ENCODE data around the gene TAS2R14.

The TAS2R14 gene, protein sequence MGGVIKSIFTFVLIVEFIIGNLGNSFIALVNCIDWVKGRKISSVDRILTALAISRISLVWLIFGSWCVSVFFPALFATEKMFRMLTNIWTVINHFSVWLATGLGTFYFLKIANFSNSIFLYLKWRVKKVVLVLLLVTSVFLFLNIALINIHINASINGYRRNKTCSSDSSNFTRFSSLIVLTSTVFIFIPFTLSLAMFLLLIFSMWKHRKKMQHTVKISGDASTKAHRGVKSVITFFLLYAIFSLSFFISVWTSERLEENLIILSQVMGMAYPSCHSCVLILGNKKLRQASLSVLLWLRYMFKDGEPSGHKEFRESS

DNA sequence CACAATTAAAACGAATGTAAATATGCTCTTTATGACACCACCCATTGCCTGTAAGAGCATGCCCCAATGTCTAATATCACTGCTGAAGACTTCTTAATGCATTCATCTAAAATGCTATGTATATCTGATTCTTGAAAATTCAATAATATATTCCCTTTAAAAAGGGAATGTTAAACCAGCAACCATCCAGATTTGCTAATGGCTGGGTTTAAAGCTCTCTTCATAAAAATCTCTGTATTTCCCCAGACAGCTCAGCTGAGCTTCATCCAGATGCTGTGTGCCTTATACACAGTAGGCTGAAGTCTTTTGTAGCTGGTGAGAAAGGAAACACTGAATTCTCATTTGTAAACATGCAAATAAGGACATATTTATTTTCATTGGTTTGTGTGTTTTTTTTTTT is at the start of gene TAS2R14:
Gene TAS2R14 (minus strand): TSS at position 101 of the 400 bp plus-strand sequence. CDS start 56 bp downstream, at position 45.
- FAIRE-seq (no peak), DNase-seq (ENCODE audit: insufficient read length, low spot score) (no peak)

DNA sequence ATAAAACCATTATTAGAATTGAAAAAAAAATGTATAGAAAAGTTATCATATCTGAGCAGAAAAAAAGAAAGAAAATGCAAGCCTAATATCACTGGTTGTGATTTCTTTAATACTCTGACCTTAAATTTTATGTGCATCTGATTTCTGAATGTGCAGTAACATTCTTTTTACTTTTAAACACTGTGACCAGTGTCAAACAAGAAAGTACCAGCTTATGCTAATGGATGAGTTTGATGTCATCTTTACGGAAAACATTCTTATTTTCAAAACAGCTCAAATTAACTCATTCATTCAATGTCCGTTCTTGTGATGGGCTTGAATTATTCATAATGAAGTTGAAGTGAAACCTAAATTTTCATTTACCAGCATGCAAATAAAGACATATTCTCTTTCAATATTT is 47.7 kb upstream of the TAS2R14 start, which contains the start of gene TAS2R50:
Gene TAS2R50 (minus strand): TSS at position 101 of the 400 bp plus-strand sequence. CDS start 52 bp downstream, at position 49.
- no peak for FAIRE-seq
- no peak for DNase-seq (ENCODE audit: insufficient read length, low spot score)

DNA sequence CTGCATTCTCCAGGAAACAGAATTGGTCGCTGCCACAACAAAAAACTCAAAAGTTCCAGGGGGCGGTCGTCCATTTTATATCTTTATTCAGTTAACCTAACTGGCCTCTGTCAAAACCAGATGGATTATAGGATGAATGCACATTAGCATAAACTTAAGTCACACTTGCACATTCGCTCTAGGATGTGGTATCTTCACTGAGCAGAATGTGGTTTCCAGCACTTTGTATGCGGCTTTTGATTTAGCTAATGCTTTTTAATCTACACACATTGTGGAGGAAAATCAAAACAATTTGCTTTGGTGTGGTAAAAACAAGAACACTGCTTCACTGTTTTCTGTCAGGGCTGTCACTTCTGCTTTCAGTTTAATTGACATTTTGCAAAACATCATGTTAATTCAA is 43.2 kb upstream of the TAS2R14 start:
- FAIRE-seq (no peak), DNase-seq (ENCODE audit: insufficient read length, low spot score) (no peak)

DNA sequence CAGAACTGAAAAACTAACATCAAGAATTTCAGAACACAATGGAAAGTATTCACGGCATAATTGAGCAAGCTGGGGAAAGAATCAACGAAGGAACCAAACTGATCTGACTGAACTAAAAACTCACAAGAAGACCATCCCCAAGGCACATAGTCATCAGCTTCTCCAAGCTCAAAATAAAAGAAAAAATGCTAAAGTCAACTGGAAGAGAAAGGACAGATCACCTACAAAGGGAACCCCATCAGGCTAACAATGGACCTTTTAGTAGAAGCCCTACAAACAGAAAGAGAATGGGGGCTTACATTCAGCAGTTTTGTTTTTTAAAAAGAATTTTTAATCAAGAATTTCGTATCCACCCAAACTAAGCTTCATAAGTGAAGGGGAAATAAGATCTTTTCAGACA is 35.9 kb upstream of the TAS2R14 start:
- FAIRE-seq (no peak), DNase-seq (ENCODE audit: insufficient read length, low spot score) (no peak)

DNA sequence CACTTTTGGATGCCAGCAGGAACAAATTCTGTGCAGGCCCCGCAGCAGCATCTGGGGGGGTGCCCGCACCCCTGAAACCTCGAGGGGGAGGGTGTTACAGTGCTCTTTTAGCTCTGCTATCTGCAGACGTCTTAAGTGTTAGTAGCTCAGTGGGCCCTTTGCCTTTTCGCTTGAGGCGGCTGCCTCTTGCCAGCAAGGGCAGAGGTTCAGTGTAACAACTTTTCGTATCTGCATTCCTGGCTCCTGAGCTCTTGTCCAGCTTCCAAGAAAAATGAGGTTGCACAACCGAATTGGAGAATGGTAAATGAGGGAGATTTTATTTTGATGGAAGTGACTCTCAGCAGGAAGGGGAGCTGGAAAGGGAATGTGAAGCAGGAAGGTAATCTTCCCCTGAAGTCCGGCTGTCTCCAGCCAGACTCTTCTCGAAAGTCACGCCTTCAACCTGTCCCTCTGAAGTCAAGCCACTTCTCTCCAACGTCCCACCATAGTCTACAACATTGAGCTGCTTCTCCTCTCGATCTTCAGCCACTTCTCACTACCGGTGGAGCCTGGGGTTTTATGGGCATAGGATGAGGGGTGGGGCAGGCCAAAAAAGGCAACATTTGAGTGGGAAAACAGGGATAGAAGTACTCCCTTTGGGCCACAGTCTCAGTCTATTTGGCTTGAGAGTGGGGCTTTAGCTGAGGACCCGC is 29.8 kb upstream of the TAS2R14 start:
- DNase-seq (ENCODE audit: insufficient read length, low spot score) (peak; percentile 36), FAIRE-seq (peak; percentile 46)

DNA sequence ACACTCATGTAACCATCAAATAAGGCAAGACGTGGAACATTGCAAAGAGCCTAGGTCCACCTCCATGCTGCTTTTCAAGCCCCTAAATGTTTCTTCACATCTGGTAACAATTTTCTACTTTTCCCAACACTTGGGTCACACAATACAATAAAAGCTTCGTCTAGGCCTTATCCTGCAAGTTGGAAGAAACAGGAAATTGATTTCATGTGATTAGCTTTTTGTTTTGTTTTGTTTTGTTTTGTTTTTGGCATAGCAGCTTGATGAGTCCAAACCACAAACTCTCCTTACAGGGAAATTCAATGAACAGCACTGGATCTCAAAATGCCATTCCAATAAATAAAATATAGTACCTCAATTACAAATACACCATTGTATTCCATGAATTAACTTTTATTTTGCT is 28.3 kb upstream of the TAS2R14 start:
- peak; percentile 32 for DNase-seq (ENCODE audit: insufficient read length, low spot score)
- no peak for FAIRE-seq

DNA sequence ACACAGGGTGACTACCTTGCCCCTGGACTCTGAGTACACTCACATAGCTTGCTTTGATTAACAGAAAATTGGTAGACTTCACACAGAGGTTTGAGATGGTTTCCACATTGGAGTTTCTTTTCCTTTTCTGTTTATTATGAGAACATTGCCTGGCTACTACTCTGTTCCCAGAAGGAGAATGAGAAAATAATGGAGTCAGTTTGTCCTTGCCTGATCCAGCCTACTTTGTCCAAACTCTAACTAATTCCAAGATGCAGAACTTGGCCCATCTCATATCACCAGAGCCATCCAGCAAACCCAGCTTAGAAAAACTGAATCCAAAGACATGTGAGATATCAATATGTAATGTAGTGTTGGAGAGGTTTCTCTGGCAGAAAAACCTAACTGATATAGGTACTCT is 27.3 kb upstream of the TAS2R14 start:
- FAIRE-seq (no peak), DNase-seq (ENCODE audit: insufficient read length, low spot score) (no peak)

DNA sequence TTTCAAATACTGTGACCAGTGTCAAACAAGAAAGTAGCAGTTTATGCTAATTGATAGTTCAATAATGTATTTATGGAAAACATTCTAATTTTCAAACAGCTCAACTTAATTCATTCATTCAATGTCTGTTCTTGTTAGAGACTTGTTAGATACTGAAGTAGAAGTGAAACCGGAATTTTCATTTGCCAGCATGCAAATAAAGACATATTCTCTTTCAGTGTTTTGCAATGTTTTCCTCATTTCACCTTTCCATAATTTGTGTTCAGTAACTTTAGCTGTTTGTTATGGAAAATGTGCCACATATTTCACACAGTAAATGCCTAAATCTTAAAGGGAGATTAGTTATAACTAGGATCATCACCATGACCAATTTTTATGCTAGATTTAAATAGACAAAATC is 26.4 kb upstream of the TAS2R14 start:
- no peak for DNase-seq (ENCODE audit: insufficient read length, low spot score)
- FAIRE-seq = no peak

DNA sequence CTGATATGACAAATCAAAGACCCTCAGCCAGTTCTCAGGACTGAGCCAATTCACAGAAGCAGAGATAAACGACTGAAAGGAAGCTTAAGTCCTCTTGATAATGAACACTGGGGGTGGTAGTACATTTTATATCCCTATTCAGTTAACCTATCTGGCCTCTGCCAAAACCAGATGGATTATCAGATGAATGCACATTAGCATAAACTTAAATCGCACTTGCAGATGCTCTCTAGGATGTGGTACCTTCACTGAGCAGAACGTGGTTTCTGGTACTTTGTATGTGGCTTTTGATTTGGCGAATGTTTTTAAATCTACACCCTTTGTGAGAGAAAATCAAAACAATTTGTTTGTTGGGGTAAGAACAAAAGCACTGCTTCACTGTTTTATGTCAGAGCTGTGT is 21.1 kb upstream of the TAS2R14 start:
- DNase-seq (ENCODE audit: insufficient read length, low spot score) (no peak), FAIRE-seq (no peak)

DNA sequence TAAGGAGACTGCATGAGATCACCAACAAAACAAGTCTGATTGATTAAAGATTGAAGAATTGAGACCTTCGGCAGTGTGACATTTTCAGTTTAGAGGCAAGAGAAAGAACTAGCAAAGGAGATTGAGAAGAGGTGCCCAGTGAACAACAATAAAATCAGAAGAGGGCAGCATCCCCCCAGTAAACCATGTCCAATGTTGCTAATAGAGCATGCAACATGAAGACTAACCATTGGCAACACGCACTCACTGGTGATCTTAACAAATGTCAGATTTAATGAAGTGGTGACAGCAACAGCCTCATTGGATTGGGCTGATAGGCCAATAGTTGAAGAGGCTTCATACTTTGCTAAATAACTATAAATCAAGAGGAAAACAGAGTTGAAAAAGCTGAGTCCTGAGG is 20.7 kb upstream of the TAS2R14 start:
- peak; percentile 28 for FAIRE-seq
- DNase-seq (ENCODE audit: insufficient read length, low spot score) = no peak

DNA sequence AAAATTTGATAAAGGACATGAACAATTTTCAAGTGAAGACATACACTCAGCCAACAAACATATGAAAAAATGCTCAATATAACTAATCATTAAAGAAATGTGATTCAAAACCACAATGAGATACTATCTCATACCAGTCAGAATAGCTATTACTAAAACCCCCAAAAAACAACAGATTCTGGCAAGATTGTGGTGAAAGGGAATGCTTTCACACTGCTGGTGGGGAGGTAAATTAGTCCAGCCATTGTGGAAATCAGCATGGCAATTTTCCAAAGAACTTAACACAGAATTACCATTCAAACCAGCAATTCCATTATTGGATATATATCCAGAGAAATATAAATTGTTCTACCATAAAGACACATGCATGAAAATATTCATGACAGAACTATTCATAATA is 18.7 kb upstream of the TAS2R14 start:
- DNase-seq (ENCODE audit: insufficient read length, low spot score) = no peak
- FAIRE-seq = no peak

DNA sequence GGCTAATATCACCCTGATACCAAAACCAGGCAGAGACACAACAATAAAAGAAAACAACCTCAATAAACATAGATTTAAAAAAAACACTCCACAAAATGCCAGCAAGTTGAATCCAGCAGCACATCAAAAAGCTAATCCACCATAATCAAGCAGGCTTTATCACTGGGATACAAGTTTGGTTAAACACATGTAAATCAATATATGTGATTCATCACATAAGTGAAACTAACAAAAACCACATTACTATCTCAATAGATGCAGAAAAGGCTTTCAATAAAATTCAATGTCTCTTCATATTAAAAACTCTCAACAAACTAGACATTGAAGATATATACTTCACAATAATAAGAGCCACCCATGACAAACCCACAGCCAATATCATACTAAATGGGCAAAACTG is 17.0 kb upstream of the TAS2R14 start:
- FAIRE-seq (no peak), DNase-seq (ENCODE audit: insufficient read length, low spot score) (no peak)

DNA sequence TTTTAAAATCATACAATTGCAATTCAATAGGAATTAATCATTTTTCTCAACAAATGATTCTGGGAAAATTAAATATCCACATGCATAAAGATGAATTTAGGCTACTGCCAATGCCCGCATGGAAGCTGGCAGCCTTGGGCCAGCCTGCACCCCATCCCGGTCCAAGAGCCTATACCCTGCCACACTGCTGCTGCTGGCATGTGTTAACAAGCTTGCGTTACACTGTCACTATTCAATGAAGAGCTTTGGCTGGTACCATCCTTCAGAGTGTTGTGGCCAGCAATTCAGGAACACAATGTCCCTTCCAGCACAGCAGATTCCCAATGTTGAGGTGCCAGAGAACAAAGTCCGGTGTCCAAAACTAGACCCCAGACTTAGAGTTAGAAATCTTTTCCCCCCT is 13.6 kb upstream of the TAS2R14 start:
- FAIRE-seq = no peak
- no peak for DNase-seq (ENCODE audit: insufficient read length, low spot score)

DNA sequence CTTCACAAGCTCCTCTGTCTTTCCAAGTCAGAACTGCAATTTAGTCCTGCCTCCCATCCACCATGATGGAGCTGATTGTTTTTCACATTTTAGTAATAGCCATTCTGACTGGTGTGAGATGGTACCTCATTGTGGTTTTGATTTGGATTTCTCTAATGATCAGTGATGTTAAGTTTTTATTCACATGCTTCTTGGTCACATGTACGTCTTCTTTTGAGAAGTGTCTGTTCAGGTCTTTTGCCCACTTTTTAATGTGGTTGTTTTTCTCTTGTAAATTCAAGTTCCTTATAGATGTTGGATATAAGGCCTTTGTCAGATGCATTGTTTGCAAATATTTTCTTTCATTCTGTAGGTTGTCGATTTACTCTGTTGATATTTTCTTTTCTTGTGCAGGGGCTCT is 4.1 kb upstream of the TAS2R14 start:
- FAIRE-seq (no peak), DNase-seq (ENCODE audit: insufficient read length, low spot score) (no peak)

DNA sequence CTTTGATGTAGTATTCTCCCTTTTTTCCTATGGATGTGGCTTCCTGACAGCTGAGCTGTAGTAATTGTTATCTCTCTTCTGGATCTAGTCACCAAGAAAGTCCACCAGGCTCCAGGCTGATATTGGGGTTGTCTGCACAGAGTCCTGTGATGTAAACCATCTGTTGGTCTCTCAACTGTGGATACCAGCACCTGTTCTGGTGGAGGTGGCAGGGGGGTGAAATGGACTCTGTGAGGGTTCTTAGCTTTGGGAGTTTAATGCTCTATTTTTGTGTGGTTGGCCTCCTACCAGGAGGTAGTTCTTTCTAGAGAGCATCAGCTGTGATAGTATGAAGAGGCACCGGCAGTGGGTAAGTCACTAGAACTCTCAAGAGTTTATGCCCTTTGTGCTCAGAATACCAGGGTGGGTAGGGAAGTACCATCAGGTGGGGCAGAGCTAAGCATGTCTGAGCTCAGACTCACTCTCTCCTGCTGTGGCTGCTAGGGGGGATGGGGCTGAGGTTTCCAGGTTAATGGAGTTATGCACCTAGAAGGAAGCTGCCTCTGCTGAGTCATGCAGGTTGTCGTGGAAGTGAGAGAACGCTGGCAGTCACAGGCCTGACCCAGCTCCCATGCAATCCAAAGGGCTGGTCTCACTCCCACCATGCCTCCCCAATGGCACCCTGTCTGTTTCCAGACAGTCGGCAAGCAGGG is 3.0 kb upstream of the TAS2R14 start:
- FAIRE-seq (no peak), DNase-seq (ENCODE audit: insufficient read length, low spot score) (no peak)

DNA sequence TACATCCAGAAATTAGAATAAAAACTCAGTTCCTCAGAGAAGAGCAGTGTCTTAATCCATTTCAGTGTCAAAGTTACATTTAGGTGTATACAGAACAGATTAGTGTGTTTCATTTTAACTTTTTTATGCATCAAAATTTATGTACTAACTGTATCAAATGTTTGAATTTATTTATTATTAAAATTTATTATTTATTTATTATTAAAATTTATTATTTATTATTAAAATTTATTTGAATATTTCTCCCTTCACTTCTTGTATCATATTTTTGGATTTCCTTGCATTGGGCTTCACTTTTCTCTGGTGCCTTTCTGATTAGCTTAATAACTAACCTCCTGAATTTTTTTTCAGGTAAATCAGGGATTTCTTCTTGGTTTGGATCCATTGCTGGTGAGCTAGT is 2.3 kb upstream of the TAS2R14 start:
- FAIRE-seq (no peak), DNase-seq (ENCODE audit: insufficient read length, low spot score) (no peak)

DNA sequence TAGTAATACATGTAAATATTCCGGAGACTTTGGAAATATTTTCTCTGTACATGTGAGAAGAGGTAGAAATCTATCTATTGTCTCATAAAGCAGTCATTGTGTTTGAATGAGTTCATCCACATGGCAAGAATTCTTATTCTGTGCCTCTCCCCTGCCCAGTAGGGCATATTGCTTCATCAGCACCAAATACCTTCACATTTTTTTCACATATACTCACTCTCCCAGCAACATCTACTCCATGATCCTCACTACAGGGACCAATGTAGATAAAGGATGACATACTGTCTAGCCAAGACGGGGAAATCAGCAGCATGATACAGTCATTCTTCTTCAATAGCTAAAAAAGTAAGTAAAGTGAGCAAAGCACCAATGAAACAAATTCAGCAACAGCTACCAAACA is 1.3 kb upstream of the TAS2R14 start:
- DNase-seq (ENCODE audit: insufficient read length, low spot score) (peak; percentile 17), FAIRE-seq (peak; percentile 23)

DNA sequence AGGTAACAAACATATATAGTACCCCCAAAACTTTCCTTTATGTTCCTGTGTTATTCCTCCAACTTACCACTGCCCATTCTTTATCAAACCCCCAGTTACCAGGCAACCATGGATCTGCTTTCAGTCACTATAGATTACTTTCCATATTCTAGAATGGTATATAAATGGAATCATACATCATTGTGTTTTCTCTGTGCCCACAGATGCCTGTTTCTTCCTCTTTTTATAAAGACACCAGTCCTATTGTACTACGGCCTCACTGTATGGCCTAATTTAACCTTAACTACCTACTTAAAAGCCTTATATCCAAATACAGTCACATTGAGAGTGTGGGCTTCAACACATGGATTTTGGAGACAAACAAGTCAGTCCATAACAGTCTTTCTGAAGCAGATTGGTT is 2.6 kb downstream of the TAS2R14 start:
- DNase-seq (ENCODE audit: insufficient read length, low spot score) (no peak), FAIRE-seq (no peak)

DNA sequence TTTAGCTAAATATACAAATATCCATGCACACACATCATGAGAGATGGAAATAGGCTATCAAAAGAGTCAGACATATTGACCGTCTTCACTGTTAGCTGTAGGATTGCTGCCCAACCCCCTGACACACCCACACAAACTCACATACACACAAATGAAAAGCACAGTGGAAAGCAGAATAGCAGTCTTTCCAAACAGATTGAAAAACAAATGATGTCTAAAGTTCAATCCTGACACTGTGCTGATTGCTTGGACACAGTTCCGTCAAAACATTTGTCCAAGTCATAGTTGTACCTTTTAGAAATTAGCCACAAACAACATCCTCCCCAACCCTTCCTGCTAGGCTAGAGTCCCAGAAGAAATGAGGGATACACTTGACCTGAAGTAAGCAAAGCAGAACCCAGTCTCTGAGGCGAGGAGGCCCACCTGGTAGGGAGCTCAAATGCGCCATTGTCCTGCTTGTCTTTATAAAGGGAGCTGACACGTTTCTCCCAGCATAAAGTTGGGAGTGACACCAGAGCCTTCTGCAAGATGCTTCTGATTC is 10.2 kb downstream of the TAS2R14 start, which contains the start of gene PRH2:
Gene PRH2 (plus strand): TSS at position 491 of the 541 bp plus-strand sequence. CDS start 38 bp downstream, at position 529.
- FAIRE-seq = no peak
- no peak for DNase-seq (ENCODE audit: insufficient read length, low spot score)

DNA sequence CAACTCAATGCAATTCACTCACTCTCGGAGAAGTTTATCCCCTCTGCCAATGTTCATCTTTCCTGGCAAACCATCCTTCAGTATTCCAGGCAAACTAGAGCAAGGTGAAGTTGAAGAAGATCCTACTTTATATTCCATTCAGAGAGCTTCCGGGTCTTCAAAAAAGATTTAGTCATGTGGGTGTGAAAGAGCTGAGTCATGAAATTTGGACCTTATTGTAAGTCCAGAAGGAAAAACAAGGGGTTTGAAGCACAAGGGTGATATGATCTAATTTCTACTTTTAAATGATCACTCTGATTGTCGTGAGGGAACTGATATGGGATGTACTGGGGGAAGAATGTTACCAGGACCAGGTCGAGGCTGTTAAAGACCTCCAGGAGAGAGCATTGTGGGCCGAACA is 12.8 kb downstream of the TAS2R14 start:
- FAIRE-seq = no peak
- DNase-seq (ENCODE audit: insufficient read length, low spot score) = no peak

DNA sequence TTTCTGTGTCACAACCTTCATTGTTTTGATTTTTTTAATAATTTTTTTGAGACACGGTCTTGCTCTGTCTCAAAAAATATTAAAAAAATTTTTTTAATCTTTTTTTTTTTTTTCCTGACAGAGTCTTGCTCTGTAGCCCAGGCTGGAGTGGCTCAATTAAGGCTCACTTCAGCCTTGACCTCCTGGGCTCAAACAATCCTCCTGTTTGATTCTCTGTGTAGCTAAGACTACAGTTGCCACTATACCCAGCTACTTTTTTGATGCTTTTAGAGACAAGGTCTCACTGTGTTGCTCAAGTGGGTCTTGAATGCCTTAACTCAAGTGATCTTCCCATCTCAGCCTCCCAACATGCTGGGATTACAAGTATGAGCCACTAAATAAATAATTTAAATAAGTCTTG is 19.3 kb downstream of the TAS2R14 start:
- DNase-seq (ENCODE audit: insufficient read length, low spot score) (no peak), FAIRE-seq (no peak)

Measured in HTR-8/SVneo (cell line).